ENCODE measurements around the gene PITX2.

DNA sequence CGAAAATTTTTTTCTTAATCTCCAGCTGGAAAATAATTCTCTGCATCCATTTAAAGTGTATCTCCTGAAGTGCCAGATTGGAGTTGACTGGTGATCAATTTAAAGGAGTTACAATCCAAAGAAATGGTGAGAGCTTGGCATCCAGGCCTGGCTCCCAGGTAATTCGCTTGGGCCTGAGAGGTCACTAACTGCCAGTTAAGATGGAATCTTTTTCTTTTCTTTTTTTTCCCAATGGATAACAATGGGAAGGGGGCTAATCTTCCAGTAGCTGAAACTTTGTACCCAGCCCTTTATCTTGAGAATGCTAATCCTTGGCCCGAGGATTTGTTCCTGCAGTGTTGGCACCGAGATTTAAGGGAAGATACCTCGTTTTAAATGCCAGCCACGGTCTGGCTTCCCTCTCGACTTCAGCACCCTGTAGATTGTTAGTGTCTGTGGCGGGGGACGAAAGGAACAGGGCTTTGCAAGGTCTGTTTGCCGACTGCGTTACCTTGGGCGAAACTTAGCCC lies 13.3 kb upstream of the PITX2 start:
- no peak for TF ChIP-seq CTCF (IDR thresholded peaks at IDR 0.05)
- no peak for TF ChIP-seq POLR2A (IDR thresholded peaks at IDR 0.05)

Data from thyroid gland (tissue), 4 donors.